Suprapubic skin (tissue), 4 donors: ENCODE measurements around the gene GALR2.

ENCODE experiments used
- POLR2A ChIP-seq, 2 donors: fragments of 450-650 bp; IDR thresholded peaks; one replicate each; pipeline ENCODE4 v1.6.1; 2017; ENCODE audit warnings: antibody characterized with exemption in 2 of 2, mild to moderate bottlenecking in 2 of 2, moderate library complexity in 2 of 2
- POLR2AphosphoS5 ChIP-seq, 3 donors: sonication (generic); formaldehyde crosslinking; IDR thresholded peaks; one replicate each; pipeline ENCODE4 v1.6.1; 2017; ENCODE audit warnings: antibody characterized with exemption in 3 of 3
- TF ChIP-seq, protein P1 (sequence below), 2 donors: fragments of 200-600 bp in 1 of 2; fragments of 450-650 bp in 1 of 2; sonication (generic) in 1 of 2; IDR thresholded peaks; one replicate each; pipeline ENCODE4 v1.5.1; 2016 to 2019; ENCODE audit warnings: antibody characterized with exemption in 2 of 2, mild to moderate bottlenecking in 1 of 2, moderate library complexity in 1 of 2

DNA sequence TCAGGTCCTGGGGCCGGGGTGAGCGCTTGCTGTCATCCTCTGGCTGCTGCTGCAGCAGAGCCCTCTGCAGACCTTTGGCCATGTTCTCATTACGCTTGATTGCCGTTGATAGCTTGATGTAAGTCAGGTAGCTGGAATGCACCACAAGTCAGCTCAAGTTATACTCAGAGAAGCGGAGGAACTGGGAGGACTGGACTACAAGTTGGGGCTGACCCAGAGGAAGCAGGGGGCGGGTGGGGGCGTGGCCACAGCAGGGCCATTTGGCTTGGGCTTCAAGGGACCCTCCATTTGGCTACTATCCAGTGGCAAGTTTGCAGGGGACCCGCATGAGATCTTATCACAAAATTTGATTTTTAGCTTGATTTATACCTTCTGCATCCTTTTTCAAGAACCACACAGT is 28.5 kb upstream of the GALR2 start:
- TF ChIP-seq, protein P1, sequence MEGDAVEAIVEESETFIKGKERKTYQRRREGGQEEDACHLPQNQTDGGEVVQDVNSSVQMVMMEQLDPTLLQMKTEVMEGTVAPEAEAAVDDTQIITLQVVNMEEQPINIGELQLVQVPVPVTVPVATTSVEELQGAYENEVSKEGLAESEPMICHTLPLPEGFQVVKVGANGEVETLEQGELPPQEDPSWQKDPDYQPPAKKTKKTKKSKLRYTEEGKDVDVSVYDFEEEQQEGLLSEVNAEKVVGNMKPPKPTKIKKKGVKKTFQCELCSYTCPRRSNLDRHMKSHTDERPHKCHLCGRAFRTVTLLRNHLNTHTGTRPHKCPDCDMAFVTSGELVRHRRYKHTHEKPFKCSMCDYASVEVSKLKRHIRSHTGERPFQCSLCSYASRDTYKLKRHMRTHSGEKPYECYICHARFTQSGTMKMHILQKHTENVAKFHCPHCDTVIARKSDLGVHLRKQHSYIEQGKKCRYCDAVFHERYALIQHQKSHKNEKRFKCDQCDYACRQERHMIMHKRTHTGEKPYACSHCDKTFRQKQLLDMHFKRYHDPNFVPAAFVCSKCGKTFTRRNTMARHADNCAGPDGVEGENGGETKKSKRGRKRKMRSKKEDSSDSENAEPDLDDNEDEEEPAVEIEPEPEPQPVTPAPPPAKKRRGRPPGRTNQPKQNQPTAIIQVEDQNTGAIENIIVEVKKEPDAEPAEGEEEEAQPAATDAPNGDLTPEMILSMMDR (IDR thresholded peaks at IDR 0.05) = no peak
- TF ChIP-seq POLR2A (IDR thresholded peaks at IDR 0.05) = no peak
- TF ChIP-seq POLR2AphosphoS5 (IDR thresholded peaks at IDR 0.05) = no peak
